ENCODE data around the gene SOX30.
A peak's percentile ranks its signal among the peaks of the same experiment; 100 is the strongest.

SOX30 gene

GRCh38 chr5:157607371-157608161, 44.7 kb downstream of the SOX30 start:
- DNase-seq: peak in 2 of 4 experiments; percentile 34 to 44

- no peak for DNase-seq
Observed at GRCh38 chr5:157606046-157606445, 46.2 kb downstream of the SOX30 start.

DNA sequence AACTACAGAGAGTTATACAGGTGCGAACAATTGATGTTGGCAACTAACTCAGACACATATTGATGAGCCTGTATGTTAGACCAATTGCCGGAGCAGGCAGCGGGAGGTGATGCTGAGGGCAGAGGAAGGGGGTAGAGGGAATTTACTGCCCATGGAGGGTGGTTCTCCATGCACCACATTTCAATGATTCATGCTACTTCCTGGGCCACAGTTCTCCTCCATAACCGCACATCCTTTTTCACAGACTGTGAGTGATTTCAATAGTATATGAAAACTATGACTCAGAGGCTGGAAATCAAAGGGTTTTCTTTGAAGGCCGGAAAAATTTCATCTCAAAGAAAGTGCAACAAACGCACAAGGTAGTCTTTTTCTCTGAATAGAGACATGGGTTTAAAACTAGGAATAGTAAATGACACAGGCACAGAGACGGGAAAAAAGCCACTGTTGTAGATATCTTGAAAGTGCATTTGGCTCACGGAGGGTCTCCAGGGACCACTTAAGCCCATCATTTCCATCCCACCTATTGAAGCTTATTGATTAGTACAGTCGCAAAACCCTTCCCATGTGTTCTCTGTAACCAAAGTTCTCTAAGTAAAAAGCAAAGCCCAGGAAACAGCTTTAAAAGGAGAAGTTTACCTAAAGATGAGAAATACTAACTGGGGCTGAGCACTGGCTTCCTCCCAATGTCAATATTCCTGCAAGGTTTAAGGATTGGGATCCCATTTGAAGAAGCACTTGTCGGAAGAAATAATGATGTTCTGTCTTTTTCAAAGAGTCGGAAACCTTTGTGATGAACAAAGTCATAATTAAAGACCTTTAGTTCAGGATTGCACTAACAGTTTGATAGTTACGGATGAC, 48.7 kb downstream of the SOX30 start:
- peak; percentile 71 to 90 (median 82) for DNase-seq

DNA sequence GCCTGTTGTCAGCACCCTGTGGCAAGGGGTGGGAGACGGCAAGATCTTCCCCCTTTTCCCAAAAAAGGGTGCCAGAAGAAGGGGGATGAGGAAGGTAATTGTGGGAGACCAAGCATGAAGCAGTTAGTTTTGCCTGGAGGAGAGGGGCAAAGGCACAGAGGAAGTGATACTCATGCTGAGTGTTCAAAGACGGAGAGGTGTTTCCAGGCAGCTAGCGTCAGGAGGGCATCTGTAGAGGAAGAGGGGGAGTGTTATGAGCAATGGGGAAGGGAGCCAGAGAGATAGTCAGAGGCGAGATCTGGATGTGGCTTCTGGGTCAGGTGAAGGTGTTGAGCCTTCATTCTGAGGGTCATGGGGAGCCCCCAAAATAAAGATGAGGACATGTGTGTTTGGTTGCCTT, 49.7 kb downstream of the SOX30 start:
- peak in 2 of 4 experiments; percentile 23 to 37 for DNase-seq

GRCh38 chr5:157600252-157600651, 52.0 kb downstream of the SOX30 start:
- DNase-seq: no peak

GRCh38 chr5:157599565-157599964, 52.7 kb downstream of the SOX30 start:
- peak in 2 of 4 experiments; percentile 43 to 48 for DNase-seq

DNA sequence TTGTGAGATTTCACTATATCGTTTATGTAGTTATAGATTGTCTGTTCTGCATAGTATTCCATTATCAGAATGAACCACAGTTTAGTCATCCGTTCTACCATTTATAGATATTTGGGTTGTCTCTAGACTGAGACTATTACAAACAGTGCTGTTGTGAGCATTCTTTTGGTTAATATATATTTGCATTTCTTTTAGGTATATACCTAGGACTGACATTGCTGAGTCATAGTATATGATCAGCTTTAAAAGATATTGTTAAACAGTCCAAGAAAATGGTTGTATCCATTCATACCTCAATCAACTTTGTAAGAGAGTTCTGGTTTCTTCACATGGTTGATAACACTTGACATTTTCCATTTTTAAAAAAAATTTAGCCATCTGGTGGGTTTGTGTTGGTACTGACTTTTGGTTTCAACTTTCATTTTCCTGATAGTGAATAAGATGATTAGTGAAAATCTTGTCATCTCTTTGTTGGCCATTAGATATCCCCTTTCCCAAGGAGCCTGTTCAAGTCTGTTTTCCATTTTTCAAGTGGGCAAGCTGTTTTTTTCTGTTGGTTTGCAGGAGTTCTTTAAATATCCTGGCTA, 53.8 kb downstream of the SOX30 start:
- DNase-seq: no peak

DNA sequence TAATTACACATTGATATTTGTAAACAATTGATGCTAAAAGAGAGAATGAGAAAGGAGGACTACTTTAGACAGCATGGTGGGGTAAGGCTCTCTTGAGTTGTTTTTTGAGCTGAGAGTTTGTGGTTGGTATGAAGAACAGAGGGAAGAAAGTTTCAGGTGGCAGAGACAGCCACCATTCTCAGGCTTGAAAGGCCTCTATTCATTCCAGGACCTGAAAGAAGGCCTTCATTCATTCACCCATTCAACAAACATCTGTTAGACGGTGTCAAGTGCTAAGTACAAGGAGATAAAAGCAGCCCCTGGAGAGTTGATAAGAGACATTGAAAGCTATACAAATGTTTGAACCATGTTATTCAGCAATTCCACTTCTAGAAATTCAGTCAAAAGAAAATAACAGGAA, 55.0 kb downstream of the SOX30 start:
- no peak for DNase-seq

- DNase-seq: peak; percentile 62 to 86 (median 78)
Observed at GRCh38 chr5:157596487-157596886, 55.8 kb downstream of the SOX30 start.

DNA sequence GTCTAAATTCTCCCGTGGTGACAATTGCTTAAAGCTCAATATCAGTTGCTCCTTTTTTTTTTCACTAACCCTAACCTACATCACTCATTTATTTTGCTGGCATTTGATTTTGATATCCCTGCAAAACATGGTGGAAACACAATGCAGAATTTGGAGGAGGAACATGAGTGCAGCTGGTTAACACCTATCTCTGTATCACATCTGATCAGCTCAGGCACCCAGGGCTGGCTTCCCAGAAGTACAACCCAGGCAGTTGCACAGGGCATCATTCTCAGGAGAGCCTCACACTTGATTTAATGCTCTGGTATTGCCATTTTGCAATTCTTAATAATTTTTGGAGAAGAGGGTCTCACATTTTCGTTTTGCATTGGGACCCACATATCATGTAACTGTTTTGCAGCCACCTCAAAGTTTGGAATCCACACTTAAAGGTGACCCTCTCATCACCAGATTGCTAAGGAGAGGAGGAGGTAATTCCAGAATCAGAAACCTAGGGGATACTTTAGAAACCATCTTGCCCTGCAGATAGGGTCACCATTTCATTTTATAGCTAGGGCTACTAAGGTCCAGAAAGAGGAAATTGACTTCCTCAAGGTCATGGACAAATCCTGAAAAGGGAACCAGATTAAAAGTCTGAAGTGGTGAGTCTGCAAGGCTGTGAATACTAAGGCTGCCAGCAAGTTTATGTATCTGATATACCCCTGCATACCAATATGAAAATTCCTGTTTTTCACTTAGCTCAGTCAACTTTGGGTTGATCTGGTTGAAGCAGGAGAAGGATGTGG, 57.4 kb downstream of the SOX30 start:
- DNase-seq: peak; percentile 47 to 78 (median 64)

DNA sequence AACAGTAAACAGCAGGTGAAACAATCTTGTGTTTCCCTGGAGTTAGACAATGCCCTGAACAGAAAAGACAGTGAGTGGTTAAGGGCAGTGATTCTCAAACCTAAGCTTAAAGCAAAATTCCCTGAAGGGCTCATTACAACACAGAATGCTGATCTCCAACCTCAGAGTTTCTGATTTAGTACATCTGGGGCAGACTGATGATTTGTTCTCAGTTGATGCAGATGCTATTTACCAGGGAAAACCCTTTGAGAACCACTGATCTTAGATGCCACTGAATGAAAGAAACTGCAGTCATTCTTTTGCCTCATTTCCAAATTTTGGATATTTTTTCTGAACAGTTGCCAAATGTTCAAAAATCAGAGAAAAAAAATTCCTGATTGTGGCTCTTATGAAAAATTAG, 58.0 kb downstream of the SOX30 start:
- no peak for DNase-seq

- no peak for DNase-seq
Observed at GRCh38 chr5:157593052-157593757, 59.0 kb downstream of the SOX30 start.

GRCh38 chr5:157592594-157592993, 59.6 kb downstream of the SOX30 start:
- DNase-seq: peak; percentile 21 to 55 (median 35)

GRCh38 chr5:157590478-157590877, 61.8 kb downstream of the SOX30 start:
- DNase-seq: no peak

GRCh38 chr5:157584628-157585027, 67.6 kb downstream of the SOX30 start:
- no peak for DNase-seq

GRCh38 chr5:157582731-157583620, 69.3 kb downstream of the SOX30 start:
- peak in 1 of 4 experiments; percentile 36 for DNase-seq

DNA sequence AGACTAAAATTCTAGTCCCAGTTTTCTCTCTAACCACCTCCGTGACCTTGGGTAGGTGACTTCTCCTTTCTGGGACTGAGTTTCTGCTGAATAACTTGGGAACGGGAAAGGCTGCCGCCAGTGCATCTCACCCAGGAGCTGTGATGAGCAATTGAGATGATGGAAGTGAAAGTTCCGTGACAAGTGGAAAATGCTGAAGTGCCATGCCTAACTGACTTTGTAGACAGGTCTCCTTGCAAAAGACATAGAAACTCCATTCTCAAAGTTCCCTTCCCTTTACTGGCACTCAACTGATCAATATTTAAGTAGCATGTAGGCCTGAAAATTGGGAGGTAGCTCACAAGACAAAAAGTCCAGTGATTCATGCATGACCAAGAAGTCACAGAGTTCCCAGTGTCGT, 70.3 kb downstream of the SOX30 start:
- DNase-seq: peak; percentile 59 to 80 (median 67)

- no peak for DNase-seq
Observed at GRCh38 chr5:157578079-157578780, 74.0 kb downstream of the SOX30 start.

DNA sequence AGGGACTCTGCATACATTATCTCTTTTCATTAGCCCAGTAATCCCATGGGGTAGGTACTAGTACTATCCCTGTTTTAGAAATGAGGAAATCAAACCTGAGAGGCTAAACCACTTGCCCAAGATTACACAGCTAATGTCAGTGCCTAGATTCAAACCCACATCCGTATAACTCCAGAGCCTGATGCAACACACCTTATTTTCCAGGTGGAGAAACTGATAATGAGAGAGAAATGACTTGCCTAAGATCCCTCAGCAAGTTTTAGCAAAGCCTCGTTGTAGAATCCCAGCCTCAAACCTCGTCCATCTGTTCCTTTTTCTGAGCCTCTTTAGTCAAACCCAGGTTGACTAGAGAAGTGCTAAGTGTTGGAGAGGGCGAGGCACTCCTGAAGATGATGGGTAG, 75.6 kb downstream of the SOX30 start:
- DNase-seq: no peak
